ENCODE measurements around the gene RNU1-3. TPM values are rescaled to one million over a fixed set of nuclear protein-coding genes. Genes with fewer than 3 reads are reported as not detected.
"Not testable (repeated sequence)": the region's sequence is repeated elsewhere in the genome, so short reads cannot be mapped to it uniquely, and the experiment has no call there.

Gene RNU1-3
- total RNA-seq, 1 donor: not detected

DNA sequence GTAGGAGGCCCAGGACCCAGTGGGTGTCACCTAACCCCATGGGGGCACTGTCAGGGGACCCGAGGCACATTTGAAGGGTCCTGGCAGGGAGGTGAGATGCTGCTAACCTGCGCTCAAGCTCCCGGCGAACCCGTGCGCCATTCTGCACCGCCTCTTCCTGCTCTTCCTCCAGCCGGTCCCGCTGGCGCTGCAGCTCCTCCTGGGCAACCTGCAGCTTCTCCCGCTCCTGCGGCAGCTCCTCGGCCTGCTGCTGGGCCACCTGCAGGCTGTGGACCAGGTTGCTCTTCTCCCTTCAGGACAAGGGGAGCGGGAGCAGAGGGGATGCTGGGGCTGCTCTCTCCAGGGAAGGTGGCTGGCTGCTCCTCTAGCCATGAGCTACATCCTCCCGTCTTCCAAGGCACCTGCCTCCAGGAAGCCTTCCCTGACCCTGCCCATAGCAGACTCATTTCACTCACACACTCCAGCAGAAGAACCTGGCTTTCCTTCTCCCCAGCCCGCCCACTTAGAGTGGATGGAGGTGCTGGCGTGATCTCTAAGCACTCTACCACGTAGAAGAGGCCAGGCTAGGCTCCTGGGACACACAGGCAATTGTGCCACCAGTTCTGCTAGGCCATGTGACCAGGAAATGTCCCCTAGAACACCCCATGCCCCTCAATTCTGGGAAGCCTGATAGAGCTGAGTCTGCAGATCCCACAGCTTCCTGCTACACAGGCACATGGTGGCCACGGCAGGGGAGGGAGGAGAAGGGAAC, 38.2 kb downstream of the RNU1-3 start:
- Histone ChIP-seq H3K4me3 (ENCODE audit: insufficient read depth, low read length) (no peak overlapping the region), H3K79me2 (ENCODE audit: insufficient read depth, low read length) (no peaks in the 10 kb centered on the region), H3K27ac (ENCODE audit: low read depth, low read length) (no peak overlapping the region), H4K20me1 (ENCODE audit: insufficient read depth, low read length) (peaks cover 15% of the 10 kb centered on the region), H3K4me1 (ENCODE audit: insufficient read depth, low read length) (peaks cover 2% of the 10 kb centered on the region), H3K36me3 (ENCODE audit: insufficient read depth, low read length) (peaks cover 56% of the 10 kb centered on the region), H3K4me2 (ENCODE audit: insufficient read depth, low read length) (no peak overlapping the region), H2AFZ (ENCODE audit: low read length) (no peak overlapping the region), H3K9me3 (ENCODE audit: low read depth, low read length) (no peaks in the 10 kb centered on the region), H3K27me3 (ENCODE audit: insufficient read depth, low read length) (no peaks in the 10 kb centered on the region)
- DNase-seq (ENCODE audit: insufficient read length, low spot score, missing footprints): peak; percentile 82
- TF ChIP-seq, protein P1, sequence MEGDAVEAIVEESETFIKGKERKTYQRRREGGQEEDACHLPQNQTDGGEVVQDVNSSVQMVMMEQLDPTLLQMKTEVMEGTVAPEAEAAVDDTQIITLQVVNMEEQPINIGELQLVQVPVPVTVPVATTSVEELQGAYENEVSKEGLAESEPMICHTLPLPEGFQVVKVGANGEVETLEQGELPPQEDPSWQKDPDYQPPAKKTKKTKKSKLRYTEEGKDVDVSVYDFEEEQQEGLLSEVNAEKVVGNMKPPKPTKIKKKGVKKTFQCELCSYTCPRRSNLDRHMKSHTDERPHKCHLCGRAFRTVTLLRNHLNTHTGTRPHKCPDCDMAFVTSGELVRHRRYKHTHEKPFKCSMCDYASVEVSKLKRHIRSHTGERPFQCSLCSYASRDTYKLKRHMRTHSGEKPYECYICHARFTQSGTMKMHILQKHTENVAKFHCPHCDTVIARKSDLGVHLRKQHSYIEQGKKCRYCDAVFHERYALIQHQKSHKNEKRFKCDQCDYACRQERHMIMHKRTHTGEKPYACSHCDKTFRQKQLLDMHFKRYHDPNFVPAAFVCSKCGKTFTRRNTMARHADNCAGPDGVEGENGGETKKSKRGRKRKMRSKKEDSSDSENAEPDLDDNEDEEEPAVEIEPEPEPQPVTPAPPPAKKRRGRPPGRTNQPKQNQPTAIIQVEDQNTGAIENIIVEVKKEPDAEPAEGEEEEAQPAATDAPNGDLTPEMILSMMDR (IDR thresholded peaks at IDR 0.05; ENCODE audit: extremely low read depth, low read depth, low read length): no peak

DNA sequence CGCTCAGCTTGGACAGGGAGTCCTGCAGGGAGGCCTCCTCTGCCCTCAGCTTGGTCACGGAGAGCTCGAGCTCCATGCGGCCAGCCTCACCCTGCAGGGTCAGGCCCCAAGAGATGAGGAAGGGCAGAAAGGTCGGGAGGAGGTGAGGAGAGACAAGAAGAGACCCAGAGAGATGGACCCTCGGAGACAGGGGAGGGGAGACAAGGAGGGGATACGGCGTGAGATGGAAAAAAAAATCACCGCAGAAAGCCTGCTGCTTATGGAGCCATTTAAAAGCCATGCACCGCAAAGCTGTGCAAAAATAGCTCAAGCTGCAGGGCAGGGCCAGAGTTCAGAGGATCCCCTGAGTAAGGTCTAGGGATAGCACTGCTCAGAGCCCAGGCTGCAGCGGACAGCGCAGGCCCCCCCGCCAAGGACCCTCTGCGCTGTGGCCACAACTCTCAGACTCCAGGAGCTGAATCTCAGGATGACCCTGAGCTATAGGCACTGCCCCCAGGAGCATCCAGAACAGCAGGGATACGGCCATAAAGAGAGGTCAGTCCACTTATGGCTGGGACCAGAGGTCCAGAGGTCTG, 40.3 kb downstream of the RNU1-3 start:
- not testable (repeated sequence) for H3K9me3 ChIP-seq (ENCODE audit: low read depth, low read length); H3K27me3 ChIP-seq (ENCODE audit: insufficient read depth, low read length); H3K4me1 ChIP-seq (ENCODE audit: insufficient read depth, low read length); H2AFZ ChIP-seq (ENCODE audit: low read length); H3K4me2 ChIP-seq (ENCODE audit: insufficient read depth, low read length); H3K4me3 ChIP-seq (ENCODE audit: insufficient read depth, low read length); H3K27ac ChIP-seq (ENCODE audit: low read depth, low read length); H3K79me2 ChIP-seq (ENCODE audit: insufficient read depth, low read length)
- H4K20me1 ChIP-seq (ENCODE audit: insufficient read depth, low read length): peaks cover 19% of the 10 kb centered on the region
- DNase-seq (ENCODE audit: insufficient read length, low spot score, missing footprints): peak; percentile 87
- peaks cover 43% of the 10 kb centered on the region for H3K36me3 ChIP-seq (ENCODE audit: insufficient read depth, low read length)

DNA sequence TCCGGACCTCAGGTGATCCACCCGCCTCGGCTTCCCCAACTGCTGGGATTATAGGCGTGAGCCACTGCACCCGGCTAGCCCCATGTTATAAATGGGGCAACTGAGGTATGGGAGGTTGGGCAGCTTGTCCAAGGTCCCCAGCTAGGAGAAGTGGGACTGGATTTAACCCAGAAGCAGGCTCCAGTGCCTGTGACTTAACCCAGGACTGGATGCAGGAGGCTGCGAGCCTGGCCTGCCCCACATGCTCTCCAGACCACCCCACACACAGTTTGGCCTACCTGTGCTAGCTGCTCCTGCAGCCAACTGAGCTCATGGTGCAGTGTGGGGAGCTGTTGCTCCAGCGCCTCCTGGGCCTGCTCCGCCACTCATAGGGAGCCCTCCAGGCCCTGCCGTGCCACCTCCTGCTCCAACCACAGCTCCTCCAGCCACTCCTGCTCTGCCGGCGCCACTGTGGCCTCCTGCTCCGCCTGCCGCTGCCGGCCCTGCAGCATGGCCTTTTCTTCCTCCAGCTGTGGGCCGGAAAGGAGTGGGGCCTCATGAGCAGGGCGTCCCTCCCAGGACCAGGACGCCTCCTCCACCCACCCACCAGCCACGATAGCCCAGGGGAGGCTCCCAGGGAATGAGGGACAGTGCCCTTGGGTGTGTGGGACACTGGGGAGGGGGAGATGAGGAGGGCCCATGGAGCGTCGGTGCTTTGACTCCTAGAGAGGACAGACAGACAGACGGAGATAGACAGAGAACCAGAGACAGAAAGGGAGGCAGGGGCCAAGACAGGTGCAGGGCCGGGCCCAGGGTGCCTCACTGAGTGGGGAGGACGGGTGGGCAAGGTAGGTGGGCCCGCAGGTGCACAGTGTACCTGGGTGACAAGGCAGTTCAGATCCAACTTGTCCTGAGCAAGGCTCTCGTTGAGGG, 41.0 kb downstream of the RNU1-3 start:
- H3K36me3 ChIP-seq (ENCODE audit: insufficient read depth, low read length): peaks cover 36% of the 10 kb centered on the region

DNA sequence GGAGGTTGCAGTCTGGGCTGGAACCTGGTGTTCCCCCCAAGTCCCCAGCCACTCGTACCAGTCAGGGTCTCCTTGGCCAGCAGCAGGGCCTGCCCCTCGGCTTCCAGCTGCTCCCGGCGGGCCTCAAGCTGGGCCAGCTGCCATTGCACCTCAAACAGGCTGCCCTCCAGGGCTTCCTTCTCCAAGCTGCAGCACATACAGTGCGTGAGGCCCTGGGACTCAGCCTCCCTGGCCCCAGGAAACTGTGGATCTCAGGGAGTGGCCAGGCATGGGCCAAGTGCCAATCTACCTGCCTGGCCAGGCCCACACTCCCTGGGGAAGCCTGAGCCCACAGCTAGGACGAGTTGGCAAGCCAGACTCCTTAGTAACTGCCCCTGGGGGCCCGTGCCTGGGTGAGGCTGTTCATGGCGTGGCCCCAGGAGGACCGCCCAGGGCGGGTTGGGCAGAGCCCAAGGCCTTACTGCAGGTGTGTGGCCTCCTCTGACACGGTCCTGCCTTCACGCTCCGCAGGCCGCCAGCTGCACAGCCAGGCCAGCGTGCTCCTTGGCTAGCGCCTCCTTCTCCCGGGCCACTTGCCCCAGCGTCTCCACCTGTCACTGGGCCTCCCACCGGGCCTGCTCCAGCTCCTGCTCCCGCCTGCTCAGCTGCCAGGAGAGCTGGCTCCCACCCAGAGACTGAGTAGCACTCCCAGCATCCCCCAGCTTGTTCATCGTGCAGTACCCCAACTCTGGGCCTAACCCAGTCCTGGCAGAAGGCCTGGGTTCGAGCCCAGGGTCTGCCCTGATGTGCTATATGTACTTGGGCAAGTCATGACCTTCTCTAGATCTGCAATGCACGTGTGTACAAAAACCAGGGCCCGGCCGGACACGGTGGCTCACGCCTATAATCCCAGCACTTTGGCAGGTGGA, 42.7 kb downstream of the RNU1-3 start:
- peaks cover 13% of the 10 kb centered on the region for H3K4me1 ChIP-seq (ENCODE audit: insufficient read depth, low read length)
- H2AFZ ChIP-seq (ENCODE audit: low read length); H3K79me2 ChIP-seq (ENCODE audit: insufficient read depth, low read length); H3K4me3 ChIP-seq (ENCODE audit: insufficient read depth, low read length); H3K4me2 ChIP-seq (ENCODE audit: insufficient read depth, low read length); H3K27me3 ChIP-seq (ENCODE audit: insufficient read depth, low read length); H3K9me3 ChIP-seq (ENCODE audit: low read depth, low read length): not testable (repeated sequence)
- H3K36me3 ChIP-seq (ENCODE audit: insufficient read depth, low read length): peaks cover 24% of the 10 kb centered on the region
- peak overlapping the region; percentile 36 for H3K27ac ChIP-seq (ENCODE audit: low read depth, low read length)
- peak; percentile 83 for DNase-seq (ENCODE audit: insufficient read length, low spot score, missing footprints)
- peaks cover 24% of the 10 kb centered on the region for H4K20me1 ChIP-seq (ENCODE audit: insufficient read depth, low read length)

More for the DNA sequence above, 41.0 kb downstream of the RNU1-3 start:
- peak; percentile 88 for DNase-seq (ENCODE audit: insufficient read length, low spot score, missing footprints)
- Histone ChIP-seq H3K4me1 (ENCODE audit: insufficient read depth, low read length) (peaks cover 11% of the 10 kb centered on the region), H2AFZ (ENCODE audit: low read length) (no peak overlapping the region), H3K4me2 (ENCODE audit: insufficient read depth, low read length) (no peak overlapping the region), H3K79me2 (ENCODE audit: insufficient read depth, low read length) (no peaks in the 10 kb centered on the region), H3K27me3 (ENCODE audit: insufficient read depth, low read length) (no peaks in the 10 kb centered on the region), H3K27ac (ENCODE audit: low read depth, low read length) (no peak overlapping the region), H3K4me3 (ENCODE audit: insufficient read depth, low read length) (no peak overlapping the region), H3K9me3 (ENCODE audit: low read depth, low read length) (no peaks in the 10 kb centered on the region), H4K20me1 (ENCODE audit: insufficient read depth, low read length) (peaks cover 24% of the 10 kb centered on the region)
- TF ChIP-seq, protein P1 (IDR thresholded peaks at IDR 0.05; ENCODE audit: extremely low read depth, low read depth, low read length): no peak

DNA sequence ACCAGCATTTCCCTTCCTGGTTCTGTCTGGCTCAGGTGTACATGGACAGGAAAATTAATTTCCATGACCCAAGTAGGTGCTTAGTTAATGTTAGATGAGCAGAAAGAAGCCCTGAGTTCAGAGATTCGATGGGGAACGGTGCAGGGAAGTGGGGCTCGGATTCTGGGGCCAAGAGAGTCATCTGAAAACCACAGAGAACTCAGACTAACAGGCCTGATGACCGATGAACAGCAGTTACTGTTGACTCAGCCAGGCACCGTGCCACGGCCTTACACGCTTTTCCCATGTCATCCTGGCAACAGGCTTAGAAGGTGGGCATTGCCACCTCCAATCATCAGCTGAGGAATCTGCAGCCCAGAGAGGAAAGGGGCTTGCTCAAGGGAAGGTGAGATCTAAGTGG, 43.4 kb downstream of the RNU1-3 start:
- Histone ChIP-seq H3K27ac (ENCODE audit: low read depth, low read length) (peak overlapping the region; percentile 63), H4K20me1 (ENCODE audit: insufficient read depth, low read length) (peaks cover 24% of the 10 kb centered on the region), H3K36me3 (ENCODE audit: insufficient read depth, low read length) (peaks cover 28% of the 10 kb centered on the region), H3K4me2 (ENCODE audit: insufficient read depth, low read length) (peak overlapping the region; percentile 25), H3K4me3 (ENCODE audit: insufficient read depth, low read length) (peak overlapping the region; percentile 10), H3K4me1 (ENCODE audit: insufficient read depth, low read length) (peaks cover 13% of the 10 kb centered on the region)
- H3K9me3 ChIP-seq (ENCODE audit: low read depth, low read length); H3K27me3 ChIP-seq (ENCODE audit: insufficient read depth, low read length); H2AFZ ChIP-seq (ENCODE audit: low read length); H3K79me2 ChIP-seq (ENCODE audit: insufficient read depth, low read length): not testable (repeated sequence)
- peak; percentile 100 for DNase-seq (ENCODE audit: insufficient read length, low spot score, missing footprints)

DNA sequence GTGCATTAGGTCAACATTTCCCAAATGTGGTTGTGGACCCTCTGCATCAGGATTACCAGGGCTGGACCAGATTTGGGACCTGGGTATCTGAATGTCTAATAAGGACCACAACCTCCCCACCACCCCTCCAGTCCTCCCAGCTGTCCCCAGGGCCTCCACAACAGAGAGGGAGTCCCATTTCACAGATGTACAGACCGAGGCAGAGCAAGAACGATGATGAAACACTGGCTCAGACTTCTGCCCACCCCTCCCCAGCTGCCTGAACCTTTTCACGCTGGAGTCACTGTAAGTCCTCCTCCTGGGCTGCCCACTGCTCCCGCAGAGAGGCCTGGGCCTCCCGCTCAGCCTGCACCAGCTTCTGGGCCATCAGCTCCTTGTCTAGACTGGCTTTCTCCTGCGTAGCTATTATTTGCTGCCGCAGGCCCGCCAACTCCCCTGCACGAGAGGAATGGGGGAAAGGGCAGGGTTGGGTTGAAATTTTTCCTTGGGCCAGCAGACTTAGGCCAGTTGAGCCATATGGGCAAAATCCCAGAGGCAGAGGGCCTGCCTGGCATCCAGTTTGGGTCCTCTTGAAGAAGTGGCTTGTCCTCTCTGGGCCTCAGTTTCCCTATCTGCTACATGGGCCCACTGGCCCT, 45.0 kb downstream of the RNU1-3 start:
- not testable (repeated sequence) for H3K4me3 ChIP-seq (ENCODE audit: insufficient read depth, low read length); H3K9me3 ChIP-seq (ENCODE audit: low read depth, low read length); H3K27me3 ChIP-seq (ENCODE audit: insufficient read depth, low read length); H3K79me2 ChIP-seq (ENCODE audit: insufficient read depth, low read length); H3K4me2 ChIP-seq (ENCODE audit: insufficient read depth, low read length); H3K27ac ChIP-seq (ENCODE audit: low read depth, low read length); H2AFZ ChIP-seq (ENCODE audit: low read length)
- H3K4me1 ChIP-seq (ENCODE audit: insufficient read depth, low read length): peaks cover 13% of the 10 kb centered on the region
- H4K20me1 ChIP-seq (ENCODE audit: insufficient read depth, low read length): peaks cover 24% of the 10 kb centered on the region
- DNase-seq (ENCODE audit: insufficient read length, low spot score, missing footprints): peak; percentile 89
- peaks cover 32% of the 10 kb centered on the region for H3K36me3 ChIP-seq (ENCODE audit: insufficient read depth, low read length)

All from osteoblast (primary cell).